Right cardiac atrium (tissue), 5 donors: ENCODE data around the gene INO80C. TPM values are rescaled to one million over a fixed set of nuclear protein-coding genes. Genes with fewer than 3 reads are reported as not detected.

Experiments used
- ATAC-seq, 2 donors: fragments of 200-7000 bp; cut with Tn5 transposase; one replicate each; pipeline versions ENCODE4 v1.8.0 to v1.9.1; 2020; ENCODE audit warnings: moderate library complexity in 2 of 2, mild to moderate bottlenecking in 1 of 2
- DNase-seq, 3 donors: peaks; one replicate each; pipeline ENCODE4 v3.0.0-alpha.2; 2020
- H3K27ac ChIP-seq: one replicate; pipeline ENCODE4 v1.5.1; 2013; ENCODE audit warnings: mild to moderate bottlenecking, low read length, control low read depth, moderate library complexity
- H3K27me3 ChIP-seq: one replicate; pipeline ENCODE4 v1.6.1; 2013; ENCODE audit not compliant: control insufficient read depth, insufficient read depth
- H3K4me1 ChIP-seq: one replicate; pipeline ENCODE4 v1.6.1; 2013; ENCODE audit warnings: low read length; ENCODE audit not compliant: control insufficient read depth, insufficient read depth
- H3K4me3 ChIP-seq: one replicate; pipeline ENCODE4 v1.5.1; 2013; ENCODE audit warnings: low read length, control low read depth
- H3K9me3 ChIP-seq: one replicate; pipeline ENCODE4 v1.6.1; 2013; ENCODE audit warnings: low read length; ENCODE audit not compliant: control insufficient read depth
- WGBS: extraction: QIAGEN DNeasy Blood & Tissue Kit; methylation state at CpG from one replicate; pipeline ENCODE4 v1.1.7; 2013; 5-methylcytosine and 5-hydroxymethylcytosine counted together
- intact Hi-C, 4 donors: fragments of 100-400 bp; cut with DNase I; formaldehyde crosslinking; loops; one replicate each; pipeline versions ENCODE4 v1.11.0 to v1.14.0; 2022 to 2023
- polyA plus RNA-seq: library from polyadenylated mRNA; stranded (reverse); fragments of 200-250 nt; gene quantifications from one replicate; pipeline ENCODE4 v1.2.3, GENCODE V29; 2013
- total RNA-seq, 4 donors: library from RNA; stranded (reverse); fragmentation: NEBNext Ultra II Directional; extraction: Animal tissue kit (Norgen Biotek cat#: 25700); gene quantifications; one replicate each; pipeline ENCODE4 v1.2.1, GENCODE V29; 2021
- donor health status: healthy with polysubstance abuse.
- donor health status: DM: no; HTN: yes; CAD: no.
- donor health status: DM: no; HTN: no; CAD: no.
- donor health status: DM: no; HTN: yes; CAD: no; lungs with severe emphysema.
- donor health status: DM: yes; HTN: yes; CAD: no.

Gene INO80C
- total and polyA plus RNA-seq, 5 donors, result 25.4 to 36.1 (median 26.5) TPM

GRCh38 chr18:35513181-35513936 is 15.6 kb upstream of the INO80C start:
- H3K27me3 ChIP-seq, result no peaks in the 10 kb centered on the region
- ATAC-seq (peak; percentile 76 to 79), DNase-seq (peak; percentile 73 to 86 (median 77))
- H3K4me3 ChIP-seq, result no peak overlapping the region
- intact Hi-C loops, result loop anchor here in 1 of 4 donors (10.0 kb wide), 1 partner anchor 49 kb away; no protein-coding TSS in a partner anchor
- peaks cover 4% of the 10 kb centered on the region for H3K4me1 ChIP-seq
- no peak overlapping the region for H3K27ac ChIP-seq
- no peaks in the 10 kb centered on the region for H3K9me3 ChIP-seq
- 57% methylated on average over 7 of the region's 7 CpGs for WGBS

- WGBS, result 97% methylated on average over 2 of the region's 2 CpGs
- Histone ChIP-seq H3K4me1 (peaks cover 4% of the 10 kb centered on the region), H3K9me3 (no peaks in the 10 kb centered on the region), H3K27me3 (no peaks in the 10 kb centered on the region), H3K4me3 (no peak overlapping the region), H3K27ac (no peak overlapping the region)
- no peak for DNase-seq
- intact Hi-C loops, result loop anchor here in 1 of 4 donors (10.0 kb wide), 1 partner anchor 48 kb away; no protein-coding TSS in a partner anchor
- ATAC-seq, result no peak
Observed at GRCh38 chr18:35512761-35513160, 15.0 kb upstream of the INO80C start.

- ATAC-seq (no peak), DNase-seq (no peak)
- H3K27ac ChIP-seq, result no peak overlapping the region
- peaks cover 4% of the 10 kb centered on the region for H3K4me1 ChIP-seq
- no peaks in the 10 kb centered on the region for H3K9me3 ChIP-seq
- H3K4me3 ChIP-seq, result no peak overlapping the region
- H3K27me3 ChIP-seq, result no peaks in the 10 kb centered on the region
- intact Hi-C loops, result loop anchor here in 1 of 4 donors (10.0 kb wide), 1 partner anchor 47 kb away; no protein-coding TSS in a partner anchor
- WGBS, result 88% methylated on average over 1 of the region's 1 CpG
Observed at GRCh38 chr18:35511833-35512232, 14.1 kb upstream of the INO80C start.

- Histone ChIP-seq H3K27me3 (no peaks in the 10 kb centered on the region), H3K4me1 (peaks cover 4% of the 10 kb centered on the region), H3K4me3 (no peak overlapping the region), H3K9me3 (no peaks in the 10 kb centered on the region), H3K27ac (no peak overlapping the region)
- intact Hi-C loops, result loop anchor here in 1 of 4 donors (10.0 kb wide), 1 partner anchor 47 kb away; no protein-coding TSS in a partner anchor
- ATAC-seq (no peak), DNase-seq (no peak)
- 71% methylated on average over 2 of the region's 2 CpGs for WGBS
Observed at GRCh38 chr18:35511428-35511827, 13.7 kb upstream of the INO80C start.

- no peak overlapping the region for H3K4me3 ChIP-seq
- intact Hi-C loops, result loop anchor here in 1 of 4 donors (10.0 kb wide), 1 partner anchor 45 kb away; no protein-coding TSS in a partner anchor
- ATAC-seq, result no peak
Observed at GRCh38 chr18:35510076-35510651, 12.4 kb upstream of the INO80C start.

GRCh38 chr18:35508746-35509338 is 11.1 kb upstream of the INO80C start:
- ATAC-seq (no peak), DNase-seq (no peak)
- H3K4me1 ChIP-seq, result peaks cover 4% of the 10 kb centered on the region
- no peak overlapping the region for H3K27ac ChIP-seq
- intact Hi-C loops, result no loop called here
- no peaks in the 10 kb centered on the region for H3K27me3 ChIP-seq
- H3K9me3 ChIP-seq, result no peaks in the 10 kb centered on the region
- 73% methylated on average over 6 of the region's 6 CpGs for WGBS
- no peak overlapping the region for H3K4me3 ChIP-seq

More at GRCh38 chr18:35510076-35510651, 12.4 kb upstream of the INO80C start:
- H3K4me1 ChIP-seq, result peaks cover 4% of the 10 kb centered on the region
- no peak for DNase-seq
- H3K9me3 ChIP-seq, result no peaks in the 10 kb centered on the region
- no peaks in the 10 kb centered on the region for H3K27me3 ChIP-seq
- WGBS, result 37% methylated on average over 4 of the region's 4 CpGs
- H3K27ac ChIP-seq, result no peak overlapping the region

- Histone ChIP-seq H3K27me3 (no peaks in the 10 kb centered on the region), H3K4me3 (no peak overlapping the region), H3K4me1 (no peaks in the 10 kb centered on the region), H3K9me3 (no peaks in the 10 kb centered on the region), H3K27ac (no peak overlapping the region)
- no peak for DNase-seq
- intact Hi-C loops, result no loop called here
- 75% methylated on average over 5 of the region's 5 CpGs for WGBS
- no peak for ATAC-seq
Observed at GRCh38 chr18:35508030-35508429, 10.3 kb upstream of the INO80C start.

GRCh38 chr18:35507623-35508022 is 9.9 kb upstream of the INO80C start:
- Histone ChIP-seq H3K4me3 (no peak overlapping the region), H3K9me3 (no peaks in the 10 kb centered on the region), H3K4me1 (no peaks in the 10 kb centered on the region), H3K27ac (no peak overlapping the region), H3K27me3 (no peaks in the 10 kb centered on the region)
- ATAC-seq (no peak), DNase-seq (no peak)
- 87% methylated on average over 3 of the region's 3 CpGs for WGBS
- intact Hi-C loops, result no loop called here

- no peak for ATAC-seq
Observed at GRCh38 chr18:35507192-35507591, 9.4 kb upstream of the INO80C start.

GRCh38 chr18:35506024-35506712 is 8.4 kb upstream of the INO80C start:
- Histone ChIP-seq H3K4me3 (no peak overlapping the region), H3K27ac (no peak overlapping the region), H3K27me3 (no peaks in the 10 kb centered on the region), H3K9me3 (no peaks in the 10 kb centered on the region), H3K4me1 (no peaks in the 10 kb centered on the region)
- intact Hi-C loops, result no loop called here
- DNase-seq (no peak), ATAC-seq (no peak)
- 64% methylated on average over 5 of the region's 5 CpGs for WGBS

More at GRCh38 chr18:35507192-35507591, 9.4 kb upstream of the INO80C start:
- no peaks in the 10 kb centered on the region for H3K4me1 ChIP-seq
- no peak overlapping the region for H3K27ac ChIP-seq
- WGBS, result 78% methylated on average over 3 of the region's 3 CpGs
- intact Hi-C loops, result no loop called here
- no peaks in the 10 kb centered on the region for H3K27me3 ChIP-seq
- H3K9me3 ChIP-seq, result no peaks in the 10 kb centered on the region
- no peak for DNase-seq
- H3K4me3 ChIP-seq, result no peak overlapping the region
